ENCODE data around the gene GNAT1.

DNA sequence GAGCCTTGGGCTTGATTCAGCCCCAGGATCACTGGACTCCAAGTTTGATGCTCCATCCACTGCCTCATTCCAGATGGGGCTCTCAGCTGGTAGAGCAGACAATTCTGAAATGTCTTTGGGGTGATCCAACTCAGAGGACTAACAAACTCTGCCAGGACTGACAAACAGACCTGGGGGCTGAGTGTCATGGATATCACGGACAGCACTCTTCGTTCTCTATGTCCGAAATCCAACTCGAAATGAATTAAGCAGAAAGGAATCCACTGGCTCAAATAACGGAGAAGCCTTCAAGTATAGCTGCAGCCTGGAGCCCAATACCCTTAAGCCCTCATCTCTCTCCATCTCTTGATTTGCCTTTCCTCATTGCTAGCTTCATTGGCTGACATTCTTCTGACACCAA is 27.9 kb downstream of the GNAT1 start:
- TF ChIP-seq, protein P1, sequence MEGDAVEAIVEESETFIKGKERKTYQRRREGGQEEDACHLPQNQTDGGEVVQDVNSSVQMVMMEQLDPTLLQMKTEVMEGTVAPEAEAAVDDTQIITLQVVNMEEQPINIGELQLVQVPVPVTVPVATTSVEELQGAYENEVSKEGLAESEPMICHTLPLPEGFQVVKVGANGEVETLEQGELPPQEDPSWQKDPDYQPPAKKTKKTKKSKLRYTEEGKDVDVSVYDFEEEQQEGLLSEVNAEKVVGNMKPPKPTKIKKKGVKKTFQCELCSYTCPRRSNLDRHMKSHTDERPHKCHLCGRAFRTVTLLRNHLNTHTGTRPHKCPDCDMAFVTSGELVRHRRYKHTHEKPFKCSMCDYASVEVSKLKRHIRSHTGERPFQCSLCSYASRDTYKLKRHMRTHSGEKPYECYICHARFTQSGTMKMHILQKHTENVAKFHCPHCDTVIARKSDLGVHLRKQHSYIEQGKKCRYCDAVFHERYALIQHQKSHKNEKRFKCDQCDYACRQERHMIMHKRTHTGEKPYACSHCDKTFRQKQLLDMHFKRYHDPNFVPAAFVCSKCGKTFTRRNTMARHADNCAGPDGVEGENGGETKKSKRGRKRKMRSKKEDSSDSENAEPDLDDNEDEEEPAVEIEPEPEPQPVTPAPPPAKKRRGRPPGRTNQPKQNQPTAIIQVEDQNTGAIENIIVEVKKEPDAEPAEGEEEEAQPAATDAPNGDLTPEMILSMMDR (IDR thresholded peaks at IDR 0.05): no peak
- no peak for TF ChIP-seq POLR2A (IDR thresholded peaks at IDR 0.05)

Data from thyroid gland (tissue), 4 donors.